Measurements from ENCODE around the gene C10orf67. TPM values are rescaled to one million over a fixed set of nuclear protein-coding genes. Genes with fewer than 3 reads are reported as not detected.

C10orf67 gene
- total and polyA plus RNA-seq, 9 of the 15 experiments (the other 6 are each of a cell fraction or from before 2014, with no cell fraction given): not detected

DNA sequence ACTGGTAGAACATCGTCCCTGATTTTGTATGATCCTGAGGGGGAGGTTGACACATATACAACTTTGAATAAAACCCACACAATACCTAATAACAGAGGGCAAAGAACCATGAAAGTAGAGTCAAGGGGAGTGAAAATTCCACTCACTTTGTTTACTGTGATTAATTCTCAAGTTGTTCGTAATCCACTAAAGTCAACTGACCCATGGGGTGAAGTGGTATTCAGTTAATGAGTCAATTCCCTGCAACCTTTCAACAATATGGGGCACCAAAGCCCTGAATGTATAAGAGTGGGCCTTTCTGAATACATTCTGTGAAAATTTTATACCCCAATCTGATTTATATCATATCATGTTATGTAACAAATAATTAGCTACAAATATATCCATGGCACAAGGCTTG is 39.0 kb upstream of the C10orf67 start:
- DNase-seq (ENCODE audit: extremely low read depth in 1 of 4, low spot score in 3 of 4) (no peak), ATAC-seq (no peak), FAIRE-seq (no peak)
- H3K9me3 ChIP-seq (replicated peaks; ENCODE audit: control insufficient read depth, insufficient read depth, low read depth, low read length): no peaks in the 10 kb centered on the region
- TF ChIP-seq TAF1 (IDR thresholded peaks at IDR 0.05; ENCODE audit: control insufficient read depth, extremely low read depth, insufficient read depth, low read length, severe bottlenecking) (no peak), POU5F1 (IDR thresholded peaks at IDR 0.05; ENCODE audit: borderline replicate concordance, low read depth, low read length, partially characterized antibody) (no peak), TSC22D4 (tag; IDR thresholded peaks at IDR 0.05) (no peak), CHD2 (IDR thresholded peaks at IDR 0.05; ENCODE audit: low read depth, low read length) (no peak), ELF1 (tag; IDR thresholded peaks at IDR 0.05) (no peak), NFRKB (IDR thresholded peaks at IDR 0.05; ENCODE audit: low read depth) (no peak), NR4A1 (CRISPR knock-in tag; IDR thresholded peaks at IDR 0.05) (no peak), NR4A1 (tag; IDR thresholded peaks at IDR 0.05) (no peak), ZNF217 (CRISPR knock-in tag; IDR thresholded peaks at IDR 0.05) (no peak), JUNB (CRISPR knock-in tag; conservative IDR thresholded peaks at IDR 0.05) (no peak)
- TF ChIP-seq, protein P1, sequence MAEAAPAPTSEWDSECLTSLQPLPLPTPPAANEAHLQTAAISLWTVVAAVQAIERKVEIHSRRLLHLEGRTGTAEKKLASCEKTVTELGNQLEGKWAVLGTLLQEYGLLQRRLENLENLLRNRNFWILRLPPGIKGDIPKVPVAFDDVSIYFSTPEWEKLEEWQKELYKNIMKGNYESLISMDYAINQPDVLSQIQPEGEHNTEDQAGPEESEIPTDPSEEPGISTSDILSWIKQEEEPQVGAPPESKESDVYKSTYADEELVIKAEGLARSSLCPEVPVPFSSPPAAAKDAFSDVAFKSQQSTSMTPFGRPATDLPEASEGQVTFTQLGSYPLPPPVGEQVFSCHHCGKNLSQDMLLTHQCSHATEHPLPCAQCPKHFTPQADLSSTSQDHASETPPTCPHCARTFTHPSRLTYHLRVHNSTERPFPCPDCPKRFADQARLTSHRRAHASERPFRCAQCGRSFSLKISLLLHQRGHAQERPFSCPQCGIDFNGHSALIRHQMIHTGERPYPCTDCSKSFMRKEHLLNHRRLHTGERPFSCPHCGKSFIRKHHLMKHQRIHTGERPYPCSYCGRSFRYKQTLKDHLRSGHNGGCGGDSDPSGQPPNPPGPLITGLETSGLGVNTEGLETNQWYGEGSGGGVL (CRISPR knock-in tag; IDR thresholded peaks at IDR 0.05): no peak
- TF ChIP-seq, protein P2, sequence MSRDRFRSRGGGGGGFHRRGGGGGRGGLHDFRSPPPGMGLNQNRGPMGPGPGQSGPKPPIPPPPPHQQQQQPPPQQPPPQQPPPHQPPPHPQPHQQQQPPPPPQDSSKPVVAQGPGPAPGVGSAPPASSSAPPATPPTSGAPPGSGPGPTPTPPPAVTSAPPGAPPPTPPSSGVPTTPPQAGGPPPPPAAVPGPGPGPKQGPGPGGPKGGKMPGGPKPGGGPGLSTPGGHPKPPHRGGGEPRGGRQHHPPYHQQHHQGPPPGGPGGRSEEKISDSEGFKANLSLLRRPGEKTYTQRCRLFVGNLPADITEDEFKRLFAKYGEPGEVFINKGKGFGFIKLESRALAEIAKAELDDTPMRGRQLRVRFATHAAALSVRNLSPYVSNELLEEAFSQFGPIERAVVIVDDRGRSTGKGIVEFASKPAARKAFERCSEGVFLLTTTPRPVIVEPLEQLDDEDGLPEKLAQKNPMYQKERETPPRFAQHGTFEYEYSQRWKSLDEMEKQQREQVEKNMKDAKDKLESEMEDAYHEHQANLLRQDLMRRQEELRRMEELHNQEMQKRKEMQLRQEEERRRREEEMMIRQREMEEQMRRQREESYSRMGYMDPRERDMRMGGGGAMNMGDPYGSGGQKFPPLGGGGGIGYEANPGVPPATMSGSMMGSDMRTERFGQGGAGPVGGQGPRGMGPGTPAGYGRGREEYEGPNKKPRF (IDR thresholded peaks at IDR 0.05; ENCODE audit: low read depth, low read length): no peak
- TF ChIP-seq, protein P3, sequence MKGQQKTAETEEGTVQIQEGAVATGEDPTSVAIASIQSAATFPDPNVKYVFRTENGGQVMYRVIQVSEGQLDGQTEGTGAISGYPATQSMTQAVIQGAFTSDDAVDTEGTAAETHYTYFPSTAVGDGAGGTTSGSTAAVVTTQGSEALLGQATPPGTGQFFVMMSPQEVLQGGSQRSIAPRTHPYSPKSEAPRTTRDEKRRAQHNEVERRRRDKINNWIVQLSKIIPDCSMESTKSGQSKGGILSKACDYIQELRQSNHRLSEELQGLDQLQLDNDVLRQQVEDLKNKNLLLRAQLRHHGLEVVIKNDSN (CRISPR knock-in tag; IDR thresholded peaks at IDR 0.05): no peak
- no peaks in the 10 kb centered on the region for H3K4me1 ChIP-seq (replicated peaks in 1 of 2; ENCODE audit: control insufficient read depth in 2 of 2, insufficient read depth in 2 of 2, low read length in 2 of 2)
- in situ Hi-C loops (cut with MboI) (no loop called here), intact Hi-C loops (cut with micrococcal nuclease) (no loop called here)
- H3K9me1 ChIP-seq (ENCODE audit: control insufficient read depth, insufficient read depth, low read length): no peaks in the 10 kb centered on the region
- no peak overlapping the region for H3K9ac ChIP-seq (ENCODE audit: insufficient read depth in 1 of 2, low read depth in 2 of 2, low read length in 2 of 2)
- 0% methylated on average over 2 of the region's 2 CpGs for WGBS (ENCODE audit: insufficient coverage, low coverage, missing lambda C conversion rate)
- no peaks in the 10 kb centered on the region for H3K27me3 ChIP-seq (ENCODE audit: control insufficient read depth in 2 of 2, insufficient read depth in 2 of 2, low read length in 2 of 2)
- ChIA-PET CTCF (ENCODE audit: low intra/inter-chr PET ratio) (no interaction called here), POLR2A (interaction anchor here (1.1 kb wide), 1 partner anchor 11 kb away, joined by 3 read pairs; no protein-coding TSS in a partner anchor)
- no peaks in the 10 kb centered on the region for H4K20me1 ChIP-seq (replicated peaks; ENCODE audit: control insufficient read depth, insufficient read depth, low read length)
- no peaks in the 10 kb centered on the region for H3K79me2 ChIP-seq (ENCODE audit: control insufficient read depth, insufficient read depth, low read length)
- no peak overlapping the region for H3K4me3 ChIP-seq
- H2AFZ ChIP-seq (ENCODE audit: low read depth, low read length): no peak overlapping the region
- no peak overlapping the region for H3K4me2 ChIP-seq (ENCODE audit: insufficient read depth, low read length)
- H3K36me3 ChIP-seq (ENCODE audit: control insufficient read depth, insufficient read depth, low read length): no peaks in the 10 kb centered on the region
- no peak overlapping the region for H3K27ac ChIP-seq (ENCODE audit: extremely low read depth, low read depth, low read length)
- BruUV-seq (replicated peaks): no TSS peak

Data from K562 (cell line).